Fibroblast of skin of back (primary cell): ENCODE measurements around the gene PDE9A.
"Not testable (repeated sequence)": the region's sequence is repeated elsewhere in the genome, so short reads cannot be mapped to it uniquely, and the experiment has no call there.

ENCODE experiments used
- DNase-seq: peaks from one replicate; pipeline ENCODE4 v3.0.0-alpha.2; 2013

The PDE9A gene

GRCh38 chr21:42624936-42625335 lies 28.5 kb upstream of the PDE9A start:
- DNase-seq = no peak

- no peak for DNase-seq
Observed at GRCh38 chr21:42626171-42626570, 27.2 kb upstream of the PDE9A start.

DNA sequence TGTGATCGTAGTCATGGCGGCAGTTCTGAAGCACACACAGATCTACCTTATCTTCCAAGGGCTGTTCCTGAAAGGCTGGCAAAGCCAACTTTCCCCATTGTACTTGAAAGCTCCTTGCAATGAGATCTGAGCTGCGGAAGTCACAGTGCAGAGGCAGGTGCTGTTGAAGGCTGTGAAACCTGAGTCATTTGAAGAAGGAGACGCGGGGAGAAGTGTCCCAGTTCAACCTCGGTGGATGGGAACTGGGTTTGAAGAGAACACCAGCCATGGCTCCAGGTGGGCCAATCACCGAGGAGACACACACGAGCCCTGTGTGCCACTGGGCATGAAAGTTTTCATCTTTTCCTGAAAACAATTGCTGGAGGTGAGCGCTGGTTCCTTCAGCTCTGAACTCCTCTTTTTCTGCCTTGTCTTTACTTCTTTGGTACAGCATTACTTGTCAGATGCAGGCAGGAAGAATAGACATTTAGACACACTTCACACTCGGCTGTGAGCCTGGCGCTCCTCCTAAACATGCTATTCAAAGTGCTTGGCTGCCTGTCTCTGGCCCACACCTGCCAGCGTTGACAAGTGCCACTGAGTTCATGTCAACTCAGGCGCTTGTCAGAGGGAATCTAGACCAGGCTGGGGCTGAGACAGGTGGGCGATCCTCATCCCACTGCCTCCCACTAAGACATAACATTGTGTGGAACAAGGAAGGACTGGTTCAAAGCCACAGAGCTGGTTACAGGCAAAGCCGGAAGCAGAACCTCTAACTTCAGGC lies 25.7 kb upstream of the PDE9A start:
- no peak for DNase-seq

DNA sequence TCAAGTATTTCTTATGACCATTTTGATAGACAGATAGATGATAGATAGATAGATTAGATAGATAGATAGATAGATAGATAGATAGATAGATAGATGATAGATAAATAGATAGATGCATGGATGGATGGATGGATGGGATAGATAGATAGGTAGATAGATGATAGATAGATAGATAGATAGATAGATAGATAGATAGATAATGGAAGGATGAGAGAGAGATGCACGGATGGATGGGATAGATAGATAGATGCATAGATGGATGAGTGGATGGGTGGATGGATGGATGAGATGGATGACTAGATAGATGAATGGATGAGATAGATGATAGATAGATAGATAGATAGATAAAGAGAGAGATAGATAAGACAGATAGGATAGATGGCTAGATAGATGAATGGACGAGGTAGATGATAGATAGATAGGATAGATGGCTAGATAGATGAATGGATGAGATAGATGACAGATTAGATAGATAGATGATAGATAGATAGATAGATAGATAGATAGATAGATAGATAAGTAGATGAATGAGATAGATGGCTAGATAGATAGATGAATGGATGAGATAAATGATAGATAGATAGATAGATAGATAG lies 24.9 kb upstream of the PDE9A start:
- DNase-seq = not testable (repeated sequence)

GRCh38 chr21:42629933-42630589 lies 23.4 kb upstream of the PDE9A start:
- no peak for DNase-seq

DNA sequence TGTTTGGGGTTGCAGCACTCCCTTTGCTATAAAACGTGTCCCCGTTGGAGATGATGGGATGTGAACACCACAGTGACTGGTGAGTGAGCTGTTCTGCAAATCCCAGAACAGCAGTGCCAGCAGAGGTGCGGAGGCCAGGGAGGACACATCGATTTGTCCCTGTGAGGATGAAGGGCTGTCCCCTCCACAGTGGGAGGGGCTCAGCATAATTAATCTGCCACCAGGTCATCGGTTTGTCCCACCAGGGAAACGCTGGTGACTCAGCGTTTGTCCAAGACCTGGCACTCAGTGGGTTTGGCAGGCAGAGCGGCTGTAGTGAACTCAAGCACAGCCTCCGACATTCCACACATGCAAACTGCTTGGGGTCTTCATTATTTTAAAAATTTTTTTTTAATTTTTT lies 22.8 kb upstream of the PDE9A start:
- no peak for DNase-seq

- DNase-seq = no peak
Observed at GRCh38 chr21:42631142-42631541, 22.3 kb upstream of the PDE9A start.

GRCh38 chr21:42632336-42632751 lies 21.1 kb upstream of the PDE9A start:
- DNase-seq = no peak

- DNase-seq = no peak
Observed at GRCh38 chr21:42632771-42633690, 20.4 kb upstream of the PDE9A start.

DNA sequence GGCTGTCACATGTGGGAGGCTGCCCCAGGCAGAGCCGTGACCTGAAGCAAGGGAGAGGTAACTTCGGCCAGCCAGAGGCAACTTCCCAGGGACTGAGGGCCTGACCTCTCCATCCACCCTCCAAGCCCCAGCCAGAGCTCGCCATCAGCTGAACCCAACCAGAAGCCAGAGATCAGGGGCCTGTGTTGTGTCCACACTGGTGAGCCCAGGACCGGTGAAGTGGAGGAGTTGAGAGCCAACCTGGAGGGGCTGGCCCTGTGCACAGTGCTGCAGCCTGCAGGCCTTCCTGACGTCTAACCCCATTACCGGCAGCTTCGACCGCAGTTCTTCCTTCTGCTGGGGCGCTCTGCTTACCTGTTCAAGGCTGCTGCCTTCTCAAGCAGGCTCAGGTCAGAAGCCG lies 19.6 kb upstream of the PDE9A start:
- DNase-seq = no peak

DNA sequence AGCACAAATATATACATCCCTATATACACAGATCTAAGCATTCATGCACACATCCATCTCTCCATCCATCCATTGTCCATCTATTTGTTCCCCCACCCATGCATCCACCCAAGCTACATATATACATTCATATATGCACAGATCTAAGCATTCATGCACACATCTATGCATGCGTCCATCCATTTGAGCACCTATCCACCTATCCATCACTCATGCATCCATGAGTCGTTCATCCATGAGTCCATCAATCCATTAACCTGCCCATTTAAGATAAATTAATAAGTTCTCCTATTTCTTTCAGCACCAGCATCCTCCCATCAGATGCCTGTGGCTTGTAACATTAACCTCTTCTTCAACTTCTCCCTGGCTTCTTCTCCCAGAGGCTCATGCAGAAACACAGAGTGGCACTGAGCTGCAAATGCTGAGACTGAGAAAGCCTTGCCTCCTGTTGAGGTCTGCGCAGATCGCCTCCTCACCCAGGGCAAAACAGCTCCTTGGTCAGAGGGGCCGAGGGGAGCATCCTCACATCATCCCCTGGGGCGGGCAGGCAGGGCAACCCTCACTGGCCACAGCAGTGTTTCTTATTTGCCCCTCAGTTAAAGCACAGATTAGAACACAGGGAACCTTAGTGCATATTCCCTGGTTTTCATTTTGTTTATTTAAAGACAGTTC lies 17.4 kb upstream of the PDE9A start:
- DNase-seq = no peak

DNA sequence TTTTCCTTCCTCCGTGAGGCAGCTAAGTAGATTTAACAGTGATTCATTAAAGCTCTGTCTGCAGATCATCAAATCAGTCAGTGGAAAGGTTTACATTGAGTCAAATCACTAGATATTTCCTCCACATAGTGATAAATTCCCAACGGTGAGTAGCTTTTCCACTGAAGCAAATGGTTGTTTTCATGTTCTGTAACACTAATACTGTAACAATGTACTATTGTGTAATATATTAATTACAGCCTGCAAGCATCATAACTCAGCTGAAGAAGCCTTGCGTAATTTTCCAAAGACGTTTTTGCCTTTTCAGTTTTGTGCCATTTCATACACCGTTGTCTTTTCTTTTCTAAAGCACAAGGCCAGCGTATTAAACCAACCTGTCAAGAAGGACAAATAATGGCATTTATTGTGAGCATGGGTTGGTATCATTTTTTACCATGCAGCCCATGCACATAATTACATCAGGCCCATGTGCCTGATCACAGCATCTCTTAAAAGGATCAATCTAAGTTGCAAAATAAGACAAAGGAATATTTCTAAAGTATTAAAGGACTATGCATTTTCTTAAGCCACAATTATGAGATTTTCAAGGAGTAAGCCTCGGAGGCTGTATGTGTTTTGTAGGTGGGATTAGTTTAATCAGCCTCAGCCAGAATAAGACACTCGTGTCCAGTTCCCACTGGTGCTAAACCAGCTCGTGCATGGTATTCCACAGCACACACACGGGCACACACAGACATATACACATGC lies 16.7 kb upstream of the PDE9A start:
- DNase-seq = peak; percentile 23

- no peak for DNase-seq
Observed at GRCh38 chr21:42637267-42638041, 16.0 kb upstream of the PDE9A start.

DNA sequence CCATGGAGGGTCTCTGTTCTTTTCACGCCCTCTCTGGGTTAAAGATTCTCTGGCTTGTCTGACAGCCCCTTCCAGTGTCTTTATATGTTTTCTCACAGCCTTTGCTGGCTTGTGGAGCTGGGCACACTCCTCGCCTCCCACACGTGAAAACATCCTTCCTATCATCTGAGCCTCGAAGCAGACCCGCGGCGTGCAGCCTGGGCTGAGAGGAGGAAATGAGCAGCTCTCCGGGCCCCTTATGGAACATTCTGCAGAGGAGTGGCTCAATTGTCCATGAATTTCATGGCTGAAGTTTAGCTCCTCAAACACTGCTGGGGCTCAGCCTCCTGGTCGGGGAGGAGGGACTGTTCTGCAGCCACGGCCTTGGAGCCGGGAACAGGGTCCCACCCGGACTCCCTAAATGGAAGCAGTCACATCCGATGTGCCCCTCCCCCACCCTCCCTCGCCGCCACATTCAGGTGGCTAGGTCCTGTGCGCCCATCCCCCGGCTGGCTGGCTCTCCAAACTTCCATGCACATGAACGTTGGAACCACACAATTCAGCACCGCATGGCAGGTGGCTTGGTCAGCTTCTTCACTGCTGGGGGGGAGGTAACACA lies 15.1 kb upstream of the PDE9A start:
- no peak for DNase-seq

DNA sequence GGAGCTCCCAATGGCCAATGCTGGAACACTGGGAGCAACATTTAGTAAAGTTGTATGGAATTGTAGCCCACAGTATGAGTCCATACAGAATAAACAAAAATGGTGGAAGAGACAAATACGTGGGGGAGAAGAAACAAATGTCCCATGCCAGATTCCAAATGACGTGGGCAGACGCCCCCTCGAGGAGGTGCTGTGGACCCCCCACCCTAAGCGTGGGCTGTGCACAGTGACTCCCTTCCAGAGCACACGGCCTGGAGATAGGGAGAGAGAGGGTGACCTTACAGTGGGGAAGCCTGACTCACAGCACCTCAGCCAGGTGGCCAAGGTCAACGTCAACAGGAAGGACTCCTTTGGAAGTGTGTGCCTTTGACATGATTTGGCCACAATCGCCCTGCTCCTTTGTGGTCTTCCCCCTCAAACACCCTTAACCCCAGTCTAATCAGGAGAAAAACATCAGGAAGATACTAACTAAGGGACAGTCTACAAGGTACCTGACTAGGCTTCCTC lies 13.7 kb upstream of the PDE9A start:
- DNase-seq = no peak

DNA sequence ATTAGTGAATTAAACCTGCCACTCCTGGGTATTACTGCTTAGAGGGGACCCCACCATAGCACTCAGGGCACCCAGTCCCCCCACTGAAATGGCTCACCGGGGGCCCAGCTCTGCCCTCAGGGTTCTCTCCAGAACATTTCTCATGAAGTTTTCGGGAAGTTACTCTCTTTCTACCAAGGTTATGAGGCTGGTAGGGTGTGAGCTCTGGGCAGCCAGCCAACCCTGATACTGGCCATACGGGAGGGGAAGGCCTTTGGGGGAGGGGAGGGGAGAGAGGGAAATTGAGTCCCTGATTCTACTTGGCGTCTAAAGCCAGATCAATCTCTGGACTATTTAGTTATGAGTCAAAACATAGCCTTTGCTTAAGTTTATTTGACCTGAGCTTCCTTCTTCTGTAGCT lies 12.9 kb upstream of the PDE9A start:
- DNase-seq = no peak

DNA sequence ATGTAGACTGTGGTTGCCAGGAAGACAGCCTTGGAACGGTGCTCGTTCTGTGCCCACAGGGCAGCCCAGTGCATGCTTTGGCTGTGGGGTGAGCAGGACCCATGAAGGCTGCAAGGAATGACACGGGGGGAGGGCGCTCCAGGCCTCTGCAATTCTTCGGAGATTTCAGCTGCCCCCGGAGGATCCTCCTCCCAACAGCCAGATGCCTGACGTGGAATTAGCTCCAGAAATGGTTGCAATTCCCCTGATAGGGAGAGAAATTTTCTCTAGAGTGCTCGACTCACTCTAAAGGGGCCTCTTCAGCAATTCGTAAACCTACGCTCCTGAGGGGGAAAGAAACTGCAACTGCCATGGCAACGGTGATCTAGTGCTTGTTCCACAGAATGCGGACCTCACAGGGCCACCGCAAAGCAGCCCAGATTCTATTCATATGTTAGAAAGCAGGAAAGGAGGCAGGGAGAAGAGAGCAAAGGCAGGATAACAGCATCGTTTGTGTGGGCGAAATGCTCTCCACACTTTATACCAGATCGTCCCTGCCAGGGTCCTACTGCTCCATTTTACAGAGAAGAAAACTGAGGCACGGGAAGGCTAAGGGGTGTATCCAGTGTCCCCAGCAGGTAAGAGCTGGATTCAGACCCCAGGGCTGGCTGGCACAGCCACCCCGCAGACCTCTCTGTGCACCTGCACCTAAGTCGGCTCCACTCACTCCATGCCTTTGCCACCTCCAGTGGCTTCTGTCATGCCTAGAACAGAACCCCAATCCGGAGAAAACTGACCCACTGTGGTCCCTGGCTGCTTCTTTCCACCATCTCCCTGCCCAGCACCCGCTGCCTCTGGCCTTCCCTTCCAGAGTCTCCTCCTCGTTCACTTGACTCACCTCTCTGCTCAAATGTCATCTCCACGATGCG lies 11.9 kb upstream of the PDE9A start:
- no peak for DNase-seq

GRCh38 chr21:42642219-42642745 lies 11.1 kb upstream of the PDE9A start:
- DNase-seq = no peak
